H1 (cell line): Measurements from ENCODE around the gene CFDP1. TPM values are rescaled to one million over a fixed set of nuclear protein-coding genes. Genes with fewer than 3 reads are reported as not detected.

ENCODE experiments used
- CTCF ChIA-PET: fragments of 300-600 bp; sonication (Branson Sonifier 250); formaldehyde crosslinking; loops from one replicate; lab custom pipeline; 2021; ENCODE audit not compliant: partially characterized antibody; lab: Charles Lee
- POLR2A ChIA-PET: fragments of 300-600 bp; sonication (Branson Sonifier 250); formaldehyde crosslinking; loops from one replicate; lab custom pipeline; 2021; ENCODE audit warnings: inconsistent platforms; ENCODE audit not compliant: partially characterized antibody; lab: Charles Lee
- DNase-seq, 2 experiments: peaks; one replicate each; pipeline versions ENCODE4 v3.0.0 to v3.0.0-alpha.2; 2010 to 2022; ENCODE audit warnings: low spot score in 2 of 2, low read depth in 1 of 2, mixed read lengths in 1 of 2
- FAIRE-seq: peaks from 2 replicates; lab custom pipeline; 2011; peaks lifted over from hg19 to GRCh38; lab: Jason Lieb, UNC
- H2AFZ ChIP-seq: 2 replicates; pipeline ENCODE4 v1.8.1; 2012; ENCODE audit warnings: low read length, inconsistent platforms
- H2AK5ac ChIP-seq: 2 replicates; pipeline ENCODE4 v1.6.1; 2013; ENCODE audit warnings: low read depth, low read length
- H2BK120ac ChIP-seq: replicated peaks from 2 replicates; pipeline ENCODE3; 2013; ENCODE audit warnings: low read depth, low read length, inconsistent platforms
- H2BK12ac ChIP-seq: 2 replicates; pipeline ENCODE4 v1.6.1; 2013; ENCODE audit warnings: low read depth, low read length
- H2BK15ac ChIP-seq: 2 replicates; pipeline ENCODE4 v1.6.1; 2013; ENCODE audit warnings: low read length
- H2BK20ac ChIP-seq: 2 replicates; pipeline ENCODE4 v1.6.1; 2013; ENCODE audit warnings: low read length
- H2BK5ac ChIP-seq: 2 replicates; pipeline ENCODE4 v1.6.1; 2013; ENCODE audit warnings: low read depth, low read length
- H3K14ac ChIP-seq: 2 replicates; pipeline ENCODE4 v1.6.1; 2013; ENCODE audit warnings: inconsistent platforms; ENCODE audit not compliant: insufficient read length
- H3K18ac ChIP-seq: 2 replicates; pipeline ENCODE4 v1.6.1; 2013; ENCODE audit warnings: low read length; ENCODE audit errors: extremely low read depth
- H3K23ac ChIP-seq: 2 replicates; pipeline ENCODE4 v1.6.1; 2013; ENCODE audit warnings: inconsistent platforms; ENCODE audit not compliant: insufficient read length
- H3K23me2 ChIP-seq: 2 replicates; pipeline ENCODE4 v1.6.1; 2013; ENCODE audit warnings: low read depth, low read length
- H3K27ac ChIP-seq: 2 replicates; pipeline ENCODE4 v1.6.1; 2011; ENCODE audit warnings: low read depth, low read length, inconsistent platforms
- H3K27me3 ChIP-seq, 4 experiments: replicated peaks in 1 of 4; 1 replicate in 1 of 4; 2 replicates in 3 of 4; pipeline versions ENCODE4 v1.6.1 to v1.8.1; 2011 to 2013; ENCODE audit warnings: low read length in 3 of 4, mild to moderate bottlenecking in 3 of 4, inconsistent platforms in 2 of 4, mixed read lengths in 2 of 4, moderate library complexity in 1 of 4; ENCODE audit not compliant: control insufficient read depth in 3 of 4, insufficient read depth in 3 of 4; ENCODE audit errors: extremely low read depth in 1 of 4
- H3K36me3 ChIP-seq, 4 experiments: 2 replicates each; pipeline versions ENCODE4 v1.6.1 to v1.8.1; 2011 to 2013; ENCODE audit warnings: mild to moderate bottlenecking in 4 of 4, low read length in 3 of 4, moderate library complexity in 2 of 4, control low read depth in 1 of 4, inconsistent platforms in 1 of 4; ENCODE audit not compliant: insufficient read depth in 4 of 4, control insufficient read depth in 2 of 4
- H3K4ac ChIP-seq: replicated peaks from 2 replicates; pipeline ENCODE3; 2013; ENCODE audit warnings: low read length, low read depth, mixed read lengths, inconsistent platforms; ENCODE audit not compliant: insufficient read length
- H3K4me1 ChIP-seq, 4 experiments: replicated peaks in 1 of 4; 1 replicate in 1 of 4; 2 replicates in 3 of 4; pipeline versions ENCODE4 v1.6.1 to v1.8.1; 2011 to 2013; ENCODE audit warnings: low read length in 3 of 4, inconsistent platforms in 2 of 4, mixed read lengths in 1 of 4; ENCODE audit not compliant: insufficient read depth in 4 of 4, control insufficient read depth in 3 of 4
- H3K4me2 ChIP-seq, 2 experiments: 2 replicates each; pipeline versions ENCODE4 v1.6.1 to v1.8.1; 2011 to 2013; ENCODE audit warnings: low read depth in 2 of 2, low read length in 2 of 2, control low read depth in 1 of 2, inconsistent platforms in 1 of 2, mild to moderate bottlenecking in 1 of 2; ENCODE audit not compliant: insufficient read depth in 1 of 2
- H3K4me3 ChIP-seq, 4 experiments: fragments of 200-600, 300-600 bp in 1 of 4; sonication (generic), shearing (Covaris generic), sonication (Bioruptor Twin) in 1 of 4; 2 replicates each; pipeline versions ENCODE4 v1.5.1 to v1.8.1; 2011 to 2016; ENCODE audit warnings: low read length in 4 of 4, low read depth in 3 of 4, control low read depth in 2 of 4, inconsistent platforms in 2 of 4, mild to moderate bottlenecking in 2 of 4, mixed read lengths in 1 of 4, moderate library complexity in 1 of 4; ENCODE audit not compliant: insufficient read depth in 2 of 4; ENCODE audit errors: extremely low read depth in 1 of 4
- H3K56ac ChIP-seq: replicated peaks from 2 replicates; pipeline ENCODE3; 2013; ENCODE audit warnings: low read depth, mild to moderate bottlenecking, mixed read lengths, low read length, inconsistent platforms; ENCODE audit not compliant: insufficient read length
- H3K79me1 ChIP-seq: 2 replicates; pipeline ENCODE4 v1.6.1; 2013; ENCODE audit warnings: low read depth, low read length, control low read depth
- H3K79me2 ChIP-seq, 2 experiments: 2 replicates each; pipeline versions ENCODE4 v1.6.1 to v1.8.1; 2012 to 2013; ENCODE audit warnings: low read length in 2 of 2, mild to moderate bottlenecking in 2 of 2, inconsistent platforms in 1 of 2; ENCODE audit not compliant: insufficient read depth in 2 of 2, control insufficient read depth in 1 of 2
- H3K9ac ChIP-seq, 4 experiments: replicated peaks in 1 of 4; 1 replicate in 1 of 4; 2 replicates in 3 of 4; pipeline versions ENCODE4 v1.6.1 to v1.8.1; 2011 to 2013; ENCODE audit warnings: low read depth in 3 of 4, low read length in 3 of 4, control low read depth in 2 of 4, mild to moderate bottlenecking in 2 of 4, moderate library complexity in 2 of 4, inconsistent platforms in 1 of 4; ENCODE audit errors: extremely low read depth in 1 of 4
- H3K9me3 ChIP-seq, 2 experiments: 2 replicates each; pipeline versions ENCODE4 v1.6.1 to v1.8.1; 2012 to 2013; ENCODE audit warnings: mild to moderate bottlenecking in 2 of 2, moderate library complexity in 2 of 2, control low read depth in 1 of 2, inconsistent platforms in 1 of 2, low read depth in 1 of 2, low read length in 1 of 2, mixed read lengths in 1 of 2; ENCODE audit not compliant: insufficient read depth in 2 of 2
- H4K20me1 ChIP-seq, 2 experiments: replicated peaks in 1 of 2; 2 replicates each; pipeline versions ENCODE3 to v1.8.1; 2011 to 2013; ENCODE audit warnings: inconsistent platforms in 2 of 2, low read length in 2 of 2, mild to moderate bottlenecking in 1 of 2; ENCODE audit not compliant: insufficient read depth in 2 of 2, control insufficient read depth in 1 of 2
- H4K5ac ChIP-seq: 2 replicates; pipeline ENCODE4 v1.6.1; 2013; ENCODE audit warnings: low read length, low read depth, mixed read lengths, inconsistent platforms; ENCODE audit not compliant: insufficient read length
- H4K8ac ChIP-seq: 2 replicates; pipeline ENCODE4 v1.8.0; 2013; ENCODE audit warnings: mild to moderate bottlenecking, moderate library complexity, low read length, inconsistent platforms; ENCODE audit not compliant: insufficient read depth; ENCODE audit errors: extremely low read depth
- H4K91ac ChIP-seq: replicated peaks from 2 replicates; pipeline ENCODE3; 2013; ENCODE audit warnings: low read length, mixed read lengths, inconsistent platforms; ENCODE audit not compliant: insufficient read length
- BACH1 ChIP-seq: IDR thresholded peaks from 2 replicates; pipeline ENCODE4 v1.6.1; 2012; ENCODE audit warnings: low read length, improper control_type of control experiment
- CEBPB ChIP-seq: IDR thresholded peaks from 2 replicates; pipeline ENCODE4 v1.6.1; 2012; ENCODE audit warnings: low read depth, low read length
- CHD2 ChIP-seq: IDR thresholded peaks from 2 replicates; pipeline ENCODE4 v1.6.1; 2012; ENCODE audit warnings: low read length, improper control_type of control experiment
- CTBP2 ChIP-seq: IDR thresholded peaks from 2 replicates; pipeline ENCODE4 v1.7.0; 2011; ENCODE audit warnings: borderline replicate concordance, mild to moderate bottlenecking, moderate library complexity, mixed read lengths, low read length; ENCODE audit not compliant: insufficient read depth, insufficient read length
- EGR1 ChIP-seq: IDR thresholded peaks from 2 replicates; pipeline ENCODE4 v1.6.1; 2011; ENCODE audit warnings: low read depth, low read length, borderline replicate concordance
- EP300 ChIP-seq, 2 experiments: IDR thresholded peaks; 1 replicate in 1 of 2; 2 replicates in 1 of 2; pipeline ENCODE4 v1.6.1; 2011 to 2012; ENCODE audit warnings: low read depth in 2 of 2, low read length in 2 of 2, mild to moderate bottlenecking in 2 of 2, borderline replicate concordance in 1 of 2, inconsistent platforms in 1 of 2, moderate library complexity in 1 of 2
- GTF2F1 ChIP-seq: IDR thresholded peaks from 2 replicates; pipeline ENCODE4 v1.6.1; 2012; ENCODE audit warnings: low read depth, low read length, improper control_type of control experiment, borderline replicate concordance
- RBBP5 ChIP-seq: IDR thresholded peaks from 2 replicates; pipeline ENCODE4 v1.7.1; 2012; ENCODE audit warnings: low read depth, mild to moderate bottlenecking, inconsistent platforms, low read length, moderate library complexity, borderline replicate concordance
- SIRT6 ChIP-seq: IDR thresholded peaks from one replicate; pipeline ENCODE4 v1.7.1; 2012; ENCODE audit warnings: low read length, inconsistent platforms
- SP1 ChIP-seq: IDR thresholded peaks from 2 replicates; pipeline ENCODE4 v1.6.1; 2011; ENCODE audit warnings: low read depth, low read length
- SRF ChIP-seq: IDR thresholded peaks from 2 replicates; pipeline ENCODE4 v1.6.1; 2011; ENCODE audit warnings: mild to moderate bottlenecking, low read depth, low read length, moderate library complexity
- TAF1 ChIP-seq: IDR thresholded peaks from 2 replicates; pipeline ENCODE4 v1.6.1; 2011; ENCODE audit warnings: mild to moderate bottlenecking, low read depth, low read length
- WGBS, 2 experiments: shearing (Covaris generic) in 1 of 2; methylation state at CpG; one replicate each; pipeline versions ENCODE4 v1.1.6 to v1.1.7; 2013 to 2015; ENCODE audit warnings: low lambda C conversion rate in 2 of 2, mixed read lengths in 2 of 2, inconsistent platforms in 1 of 2, low coverage in 1 of 2, missing lambda C conversion rate in 1 of 2; ENCODE audit not compliant: insufficient replicate concordance in 2 of 2, insufficient coverage in 1 of 2, insufficient read length in 1 of 2; ENCODE audit errors: extremely low coverage in 1 of 2, missing lambda C conversion rate in 1 of 2; 5-methylcytosine and 5-hydroxymethylcytosine counted together
- polyA plus RNA-seq, 7 experiments: library from polyadenylated mRNA; depleted of rRNA in 3 of 7; stranded (reverse) in 5 of 7; unstranded in 2 of 7; fragments of >200 nt in 5 of 7; fragments of 200-250 nt in 2 of 7; gene quantifications; 1 replicate in 5 of 7; 2 replicates in 1 of 7; 4 replicates in 1 of 7; pipeline versions ENCODE4 v1.2.1 to v1.2.3, GENCODE V29; 2011 to 2013; ENCODE audit warnings: missing spikeins in 2 of 7, mixed read lengths in 2 of 7
- total RNA-seq: library from RNA; stranded (reverse); fragmentation: NEBNext Ultra II Directional; extraction: Animal tissue kit (Norgen Biotek cat#: 25700); gene quantifications from 2 replicates; pipeline ENCODE4 v1.2.1, GENCODE V29; 2021

Gene CFDP1
- total and polyA plus RNA-seq, 2 of the 8 experiments (the other 6 are each of a cell fraction or from before 2014, with no cell fraction given): 25.5 to 77.3 TPM

- POLR2A ChIA-PET: interaction anchor here (0.9 to 3.7 kb wide), 4 partner anchors 13 to 37 kb away, joined by 3 to 21 read pairs (median 6); partner anchors contain the start of gene CFDP1
- WGBS, 2 experiments: 88% methylated on average over 5 of the region's 5 CpGs; no CpG with 5 or more reads in 1 of the 2 experiments
- Histone ChIP-seq H3K14ac (no peak overlapping the region), H3K4ac (no peak overlapping the region), H4K20me1 (peaks cover 7 to 29% of the 10 kb centered on the region in 2 experiments), H3K79me1 (peaks cover 13% of the 10 kb centered on the region), H3K23me2 (no peaks in the 10 kb centered on the region), H4K5ac (no peak overlapping the region), H2AK5ac (no peak overlapping the region), H3K56ac (no peak overlapping the region), H3K18ac (no peak overlapping the region), H4K8ac (no peak overlapping the region), H3K4me3 (no peak overlapping the region), H3K79me2 (peaks cover 12 to 96% of the 10 kb centered on the region in 2 experiments), H3K27ac (no peak overlapping the region), H2AFZ (no peak overlapping the region), H3K23ac (no peak overlapping the region), H3K4me1 (peaks cover 3 to 6% (median 4%) of the 10 kb centered on the region in 4 experiments; a peak in 6 of 7 replicates), H2BK5ac (no peak overlapping the region), H3K36me3 (no peaks in the 10 kb centered on the region), H3K27me3 (no peaks in the 10 kb centered on the region), H2BK120ac (no peak overlapping the region), H3K9ac (no peak overlapping the region), H3K4me2 (no peak overlapping the region), H2BK15ac (no peak overlapping the region), H3K9me3 (no peaks in the 10 kb centered on the region), H2BK12ac (0 out of 2 replicates have a peak overlapping the region, but pooled peaks have one; percentile 12), H4K91ac (no peak overlapping the region), H2BK20ac (no peak overlapping the region)
- DNase-seq (no peak), FAIRE-seq (no peak)
- CTCF ChIA-PET: interaction anchor here (0.5 to 2.4 kb wide), 8 partner anchors 9 to 1927 kb away, joined by 3 to 5 read pairs (median 3); no protein-coding TSS in a partner anchor
- TF ChIP-seq SRF (no peak), CEBPB (no peak), RBBP5 (no peak), EP300 (IDR thresholded peaks at IDR 0.05; ENCODE audit: borderline replicate concordance in 1 of 2, low read depth in 2 of 2, low read length in 2 of 2) (no peak), SP1 (no peak), CHD2 (no peak), BACH1 (no peak), SIRT6 (no peak), EGR1 (no peak), GTF2F1 (no peak), TAF1 (no peak), CTBP2 (no peak)
These were observed 24.2 kb upstream of the CFDP1 start for GRCh38 chr16:75457485-75458021.
